GM21447 (cell line): ENCODE results near the gene USPL1.

Experiments used
- ATAC-seq: cut with Tn5 transposase; IDR thresholded peaks from one replicate; pipeline ENCODE4 v1.9.1; 2021; ENCODE audit not compliant: unreplicated experiment

The USPL1 gene

GRCh38 chr13:30692113-30692512 lies 74.4 kb downstream of the USPL1 start:
- ATAC-seq: no peak

- ATAC-seq: peak; percentile 61
Measured at GRCh38 chr13:30696278-30697176, 78.8 kb downstream of the USPL1 start.

GRCh38 chr13:30697177-30697953 lies 79.6 kb downstream of the USPL1 start:
- ATAC-seq: no peak

GRCh38 chr13:30697996-30698401 lies 80.3 kb downstream of the USPL1 start:
- ATAC-seq: no peak

GRCh38 chr13:30698488-30699005 lies 80.8 kb downstream of the USPL1 start:
- no peak for ATAC-seq

- ATAC-seq: no peak
Measured at GRCh38 chr13:30700364-30700763, 82.6 kb downstream of the USPL1 start.

GRCh38 chr13:30702006-30702405 lies 84.3 kb downstream of the USPL1 start:
- no peak for ATAC-seq

- ATAC-seq: no peak
Measured at GRCh38 chr13:30704596-30704995, 86.9 kb downstream of the USPL1 start.

GRCh38 chr13:30705680-30706079 lies 88.0 kb downstream of the USPL1 start:
- ATAC-seq: no peak

- ATAC-seq: no peak
Measured at GRCh38 chr13:30708541-30708940, 90.8 kb downstream of the USPL1 start.
